HEK293T (cell line): ENCODE results near the gene UBN1.

Source experiments
- CTCF ChIA-PET: fragments of 350-600 bp; formaldehyde crosslinking; extraction: SDS; loops from one replicate; lab custom pipeline; 2021; ENCODE audit warnings: antibody characterized with exemption, inconsistent platforms; lab: Yijun Ruan, JAX
- POLR2A ChIA-PET: fragments of 350-600 bp; formaldehyde crosslinking; extraction: SDS; loops from one replicate; lab custom pipeline; 2020; ENCODE audit warnings: antibody characterized with exemption, inconsistent platforms; lab: Yijun Ruan, JAX
- DNase-seq: peaks from one replicate; pipeline ENCODE4 v3.0.0; 2012; ENCODE audit warnings: mixed read lengths; ENCODE audit errors: extremely low spot score
- ARNT ChIP-seq: fragments of 450-650 bp; IDR thresholded peaks from 2 replicates; pipeline ENCODE4 v1.6.1; 2017; ENCODE audit warnings: mild to moderate bottlenecking
- BHLHE40 ChIP-seq: fragments of 450-650 bp; IDR thresholded peaks from 2 replicates; pipeline ENCODE4 v1.6.1; 2016; ENCODE audit warnings: mild to moderate bottlenecking, moderate library complexity, borderline replicate concordance
- CTBP1 ChIP-seq: fragments of 450-650 bp; IDR thresholded peaks from 2 replicates; pipeline ENCODE4 v1.6.1; 2016; ENCODE audit warnings: borderline replicate concordance
- ELF4 ChIP-seq: fragments of 450-650 bp; IDR thresholded peaks from 2 replicates; pipeline ENCODE4 v1.6.1; 2017; ENCODE audit warnings: antibody characterized with exemption
- FOXA1 ChIP-seq: fragments of 450-650 bp; IDR thresholded peaks from 2 replicates; pipeline ENCODE4 v1.6.1; 2016; ENCODE audit warnings: mild to moderate bottlenecking
- FOXK2 ChIP-seq: fragments of 450-650 bp; IDR thresholded peaks from 2 replicates; pipeline ENCODE4 v1.6.1; 2016; ENCODE audit warnings: mild to moderate bottlenecking
- FOXM1 ChIP-seq: fragments of 450-650 bp; IDR thresholded peaks from 2 replicates; pipeline ENCODE4 v1.6.1; 2017; ENCODE audit warnings: mild to moderate bottlenecking, borderline replicate concordance
- HDGF ChIP-seq: fragments of 450-650 bp; IDR thresholded peaks from 2 replicates; pipeline ENCODE4 v1.6.1; 2017; ENCODE audit warnings: antibody characterized with exemption, borderline replicate concordance
- L3MBTL2 ChIP-seq: fragments of 450-650 bp; conservative IDR thresholded peaks from 2 replicates; pipeline ENCODE4 v1.6.1; 2016; ENCODE audit warnings: mild to moderate bottlenecking
- LEF1 ChIP-seq: fragments of 450-650 bp; IDR thresholded peaks from 2 replicates; pipeline ENCODE4 v1.6.1; 2017; ENCODE audit warnings: mild to moderate bottlenecking, borderline replicate concordance
- NFRKB ChIP-seq: fragments of 450-650 bp; IDR thresholded peaks from 2 replicates; pipeline ENCODE4 v1.6.1; 2016; ENCODE audit warnings: mild to moderate bottlenecking, moderate library complexity
- PKNOX1 ChIP-seq: fragments of 450-650 bp; IDR thresholded peaks from 2 replicates; pipeline ENCODE4 v1.6.1; 2016
- SP1 ChIP-seq: fragments of 450-650 bp; IDR thresholded peaks from 2 replicates; pipeline ENCODE4 v1.6.1; 2017
- SUZ12 ChIP-seq: fragments of 450-650 bp; IDR thresholded peaks from 2 replicates; pipeline ENCODE4 v1.6.1; 2016; ENCODE audit warnings: mild to moderate bottlenecking
- TARDBP ChIP-seq: fragments of 450-650 bp; IDR thresholded peaks from 2 replicates; pipeline ENCODE4 v1.6.1; 2016
- ZNF384 ChIP-seq: fragments of 450-650 bp; IDR thresholded peaks from 2 replicates; pipeline ENCODE4 v1.6.1; 2016

Gene UBN1

GRCh38 chr16:4805231-4805630, 42.0 kb upstream of the UBN1 start:
- TF ChIP-seq L3MBTL2, result no peak
- TF ChIP-seq TARDBP, result no peak
- no peak for TF ChIP-seq SUZ12
- no peak for TF ChIP-seq CTBP1
- no peak for DNase-seq
- POLR2A ChIA-PET, result no interaction called here
- CTCF ChIA-PET, result no interaction called here

GRCh38 chr16:4806280-4806679, 41.0 kb upstream of the UBN1 start:
- no peak for TF ChIP-seq FOXM1
- no peak for TF ChIP-seq FOXA1
- no peak for TF ChIP-seq BHLHE40
- TF ChIP-seq SP1, result no peak
- no peak for TF ChIP-seq FOXK2
- no peak for TF ChIP-seq CTBP1

GRCh38 chr16:4811242-4811641, 36.0 kb upstream of the UBN1 start:
- CTCF ChIA-PET, result no interaction called here
- DNase-seq, result no peak
- POLR2A ChIA-PET, result no interaction called here
- TF ChIP-seq ELF4, result no peak
- no peak for TF ChIP-seq TARDBP
- TF ChIP-seq SUZ12, result no peak
- TF ChIP-seq L3MBTL2, result no peak
- no peak for TF ChIP-seq ARNT
- TF ChIP-seq HDGF, result no peak
- no peak for TF ChIP-seq LEF1
- TF ChIP-seq FOXM1, result no peak
- no peak for TF ChIP-seq BHLHE40
- no peak for TF ChIP-seq NFRKB
- TF ChIP-seq PKNOX1, result no peak
- TF ChIP-seq FOXK2, result no peak
- no peak for TF ChIP-seq CTBP1

More at GRCh38 chr16:4806280-4806679, 41.0 kb upstream of the UBN1 start:
- DNase-seq, result no peak
- POLR2A ChIA-PET, result no interaction called here
- CTCF ChIA-PET, result no interaction called here

- POLR2A ChIA-PET, result no interaction called here
Observed at GRCh38 chr16:4811773-4812172, 35.5 kb upstream of the UBN1 start.

GRCh38 chr16:4813251-4814003, 33.9 kb upstream of the UBN1 start:
- POLR2A ChIA-PET, result no interaction called here
- TF ChIP-seq ARNT, result no peak
- no peak for TF ChIP-seq HDGF
- no peak for TF ChIP-seq FOXA1
- no peak for TF ChIP-seq BHLHE40
- DNase-seq, result no peak
- CTCF ChIA-PET, result interaction anchor here (0.7 kb wide), 1 partner anchor 211 kb away, joined by 3 read pairs; no protein-coding TSS in a partner anchor

More at GRCh38 chr16:4811773-4812172, 35.5 kb upstream of the UBN1 start:
- CTCF ChIA-PET, result interaction anchor here (0.8 kb wide), 1 partner anchor 23 kb away, joined by 3 read pairs; no protein-coding TSS in a partner anchor
- no peak for DNase-seq
- no peak for TF ChIP-seq SP1
- TF ChIP-seq FOXA1, result no peak
- no peak for TF ChIP-seq ELF4
- TF ChIP-seq NFRKB, result no peak
- TF ChIP-seq TARDBP, result no peak
- TF ChIP-seq PKNOX1, result no peak
- TF ChIP-seq FOXK2, result no peak
- TF ChIP-seq BHLHE40, result no peak
- no peak for TF ChIP-seq L3MBTL2
- TF ChIP-seq ARNT, result no peak
- no peak for TF ChIP-seq HDGF
- TF ChIP-seq LEF1, result no peak

- DNase-seq, result no peak
- TF ChIP-seq ZNF384, result no peak
- TF ChIP-seq PKNOX1, result no peak
- TF ChIP-seq NFRKB, result no peak
- TF ChIP-seq L3MBTL2, result no peak
- no peak for TF ChIP-seq SUZ12
- no peak for TF ChIP-seq HDGF
- TF ChIP-seq BHLHE40, result no peak
- TF ChIP-seq FOXK2, result no peak
- TF ChIP-seq FOXM1, result no peak
- TF ChIP-seq SP1, result no peak
- ChIA-PET POLR2A (no interaction called here), CTCF (interaction anchor here (0.7 kb wide), 1 partner anchor 211 kb away, joined by 3 read pairs; no protein-coding TSS in a partner anchor)
Observed at GRCh38 chr16:4814046-4814445, 33.2 kb upstream of the UBN1 start.
